ENCODE data around the gene ZDHHC14. TPM values are rescaled to one million over a fixed set of nuclear protein-coding genes. Genes with fewer than 3 reads are reported as not detected.

Gene ZDHHC14
- total RNA-seq, 4 donors from 2014 or later: 11.4 to 20.8 (median 15.6) TPM

DNA sequence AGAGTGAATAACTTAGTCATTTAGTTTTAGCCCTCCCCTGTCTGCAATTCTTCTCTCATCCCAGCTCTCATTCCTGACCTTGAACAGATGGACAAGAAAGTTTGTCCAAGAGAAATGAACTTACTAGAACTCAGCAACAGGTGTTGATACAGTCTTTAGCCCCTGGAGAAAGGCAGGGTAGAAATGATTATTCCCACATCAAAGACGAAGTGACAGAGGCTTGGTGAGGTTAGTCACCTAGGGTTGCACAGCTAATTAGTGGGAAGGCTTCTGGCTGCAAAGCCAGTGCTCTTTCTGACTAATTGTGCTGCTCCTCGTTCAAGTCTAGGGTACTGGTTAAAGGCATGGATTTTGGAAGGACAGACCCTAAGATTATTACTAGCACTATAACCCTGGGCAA is 4.5 kb downstream of the ZDHHC14 start:
- H3K9me3 ChIP-seq: peaks cover 0 to 13% (median 3%) of the 10 kb centered on the region in 4 donors
- WGBS, 2 donors: 65 to 72% methylated on average over 2 of the region's 2 CpGs
- DNase-seq (ENCODE audit: low spot score in 2 of 2): no peak
- H3K4me3 ChIP-seq: no peak overlapping the region
- H3K36me3 ChIP-seq: no peaks in the 10 kb centered on the region
- peaks cover 0 to 23% (median 11%) of the 10 kb centered on the region in 4 donors for H3K4me1 ChIP-seq
- no peak for TF ChIP-seq EP300 (IDR thresholded peaks at IDR 0.05)
- TF ChIP-seq, protein P1, sequence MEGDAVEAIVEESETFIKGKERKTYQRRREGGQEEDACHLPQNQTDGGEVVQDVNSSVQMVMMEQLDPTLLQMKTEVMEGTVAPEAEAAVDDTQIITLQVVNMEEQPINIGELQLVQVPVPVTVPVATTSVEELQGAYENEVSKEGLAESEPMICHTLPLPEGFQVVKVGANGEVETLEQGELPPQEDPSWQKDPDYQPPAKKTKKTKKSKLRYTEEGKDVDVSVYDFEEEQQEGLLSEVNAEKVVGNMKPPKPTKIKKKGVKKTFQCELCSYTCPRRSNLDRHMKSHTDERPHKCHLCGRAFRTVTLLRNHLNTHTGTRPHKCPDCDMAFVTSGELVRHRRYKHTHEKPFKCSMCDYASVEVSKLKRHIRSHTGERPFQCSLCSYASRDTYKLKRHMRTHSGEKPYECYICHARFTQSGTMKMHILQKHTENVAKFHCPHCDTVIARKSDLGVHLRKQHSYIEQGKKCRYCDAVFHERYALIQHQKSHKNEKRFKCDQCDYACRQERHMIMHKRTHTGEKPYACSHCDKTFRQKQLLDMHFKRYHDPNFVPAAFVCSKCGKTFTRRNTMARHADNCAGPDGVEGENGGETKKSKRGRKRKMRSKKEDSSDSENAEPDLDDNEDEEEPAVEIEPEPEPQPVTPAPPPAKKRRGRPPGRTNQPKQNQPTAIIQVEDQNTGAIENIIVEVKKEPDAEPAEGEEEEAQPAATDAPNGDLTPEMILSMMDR (IDR thresholded peaks at IDR 0.05): no peak
- TF ChIP-seq POLR2A (IDR thresholded peaks at IDR 0.05): no peak
- no peaks in the 10 kb centered on the region for H3K27me3 ChIP-seq
- H3K27ac ChIP-seq: no peak overlapping the region

DNA sequence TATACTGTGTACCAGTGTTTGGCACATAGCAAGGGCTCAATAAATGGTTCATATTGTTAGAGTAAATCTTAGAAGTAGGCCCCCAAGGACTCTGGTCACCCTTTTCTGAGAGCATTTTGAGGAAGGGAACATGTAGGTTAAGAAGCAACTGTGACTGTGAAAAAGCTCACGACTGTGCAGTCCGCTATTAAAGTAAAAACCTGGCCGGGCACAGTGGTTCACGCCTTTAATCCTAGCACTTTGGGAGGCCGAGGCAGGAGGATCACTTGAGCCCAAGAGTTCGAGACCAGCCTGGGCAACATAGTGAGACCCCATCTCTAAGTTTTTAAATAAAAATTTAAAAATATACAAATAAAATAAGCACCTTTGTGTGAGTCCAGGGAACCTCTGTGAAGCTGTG is 5.0 kb downstream of the ZDHHC14 start:
- no peak for DNase-seq (ENCODE audit: low spot score in 2 of 2)
- TF ChIP-seq EP300 (IDR thresholded peaks at IDR 0.05) (no peak), POLR2A (IDR thresholded peaks at IDR 0.05) (no peak)
- TF ChIP-seq, protein P1 (IDR thresholded peaks at IDR 0.05): no peak
- Histone ChIP-seq H3K4me3 (no peak overlapping the region), H3K4me1 (peaks cover 0 to 23% (median 11%) of the 10 kb centered on the region in 4 donors), H3K36me3 (no peaks in the 10 kb centered on the region), H3K9me3 (peaks cover 0 to 18% (median 6%) of the 10 kb centered on the region in 4 donors), H3K27me3 (no peaks in the 10 kb centered on the region), H3K27ac (no peak overlapping the region)
- 94 to 95% methylated on average over 6 of the region's 6 CpGs for WGBS, 2 donors

DNA sequence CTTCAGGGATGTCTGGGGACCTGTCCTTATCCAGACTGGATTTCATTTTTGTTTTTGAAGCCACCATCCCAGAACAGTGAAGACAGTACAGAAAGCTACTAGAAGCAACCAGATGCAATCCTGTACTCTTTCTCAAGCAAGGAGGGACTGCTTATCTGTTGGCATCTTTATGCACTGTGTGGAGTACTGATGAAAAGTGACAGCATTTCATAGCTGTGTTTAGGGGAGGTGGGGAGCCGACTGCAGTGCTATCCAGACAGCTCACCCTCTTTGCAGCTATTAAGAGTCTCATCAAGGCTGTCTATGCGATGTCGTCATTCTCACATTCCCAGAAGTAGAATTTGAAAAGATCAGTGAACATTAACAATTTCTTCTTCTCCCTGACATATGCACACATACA is 5.5 kb downstream of the ZDHHC14 start:
- H3K4me1 ChIP-seq: peaks cover 0 to 23% (median 11%) of the 10 kb centered on the region in 4 donors
- no peak overlapping the region for H3K4me3 ChIP-seq
- TF ChIP-seq, protein P1 (IDR thresholded peaks at IDR 0.05): no peak
- TF ChIP-seq POLR2A (IDR thresholded peaks at IDR 0.05) (no peak), EP300 (IDR thresholded peaks at IDR 0.05) (no peak)
- H3K27me3 ChIP-seq: no peaks in the 10 kb centered on the region
- no peak overlapping the region for H3K27ac ChIP-seq
- 80 to 83% methylated on average over 3 of the region's 3 CpGs for WGBS, 2 donors
- peaks cover 0 to 22% (median 8%) of the 10 kb centered on the region in 4 donors for H3K9me3 ChIP-seq
- H3K36me3 ChIP-seq: no peaks in the 10 kb centered on the region
- DNase-seq (ENCODE audit: low spot score in 2 of 2): no peak

DNA sequence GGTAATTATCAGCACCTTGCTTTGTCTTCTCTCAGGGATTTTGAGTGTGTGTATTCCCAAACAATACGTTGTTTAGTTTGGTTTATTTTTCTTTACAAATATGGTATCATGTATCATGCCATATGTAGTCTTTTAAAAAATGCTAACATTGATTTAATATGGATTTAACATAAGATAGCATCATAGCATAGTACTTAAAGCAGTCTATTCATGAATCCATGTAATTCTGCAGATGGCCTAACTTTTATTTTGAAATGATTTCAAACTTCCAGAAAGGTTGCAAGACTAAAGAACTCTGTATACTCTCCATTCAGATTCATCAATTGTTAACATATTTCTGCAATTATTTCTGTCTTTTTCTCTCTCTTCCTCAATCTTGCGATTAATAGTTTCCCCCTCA is 7.9 kb downstream of the ZDHHC14 start:
- Histone ChIP-seq H3K36me3 (no peaks in the 10 kb centered on the region), H3K4me1 (peaks cover 0 to 14% (median 6%) of the 10 kb centered on the region in 4 donors), H3K4me3 (no peak overlapping the region), H3K27me3 (no peaks in the 10 kb centered on the region), H3K27ac (no peak overlapping the region), H3K9me3 (peaks cover 0 to 24% (median 8%) of the 10 kb centered on the region in 4 donors)
- TF ChIP-seq EP300 (IDR thresholded peaks at IDR 0.05): no peak
- no peak for TF ChIP-seq POLR2A (IDR thresholded peaks at IDR 0.05)
- no peak for DNase-seq (ENCODE audit: low spot score in 2 of 2)
- 88% methylated on average over 2 of the region's 2 CpGs for WGBS, 2 donors

DNA sequence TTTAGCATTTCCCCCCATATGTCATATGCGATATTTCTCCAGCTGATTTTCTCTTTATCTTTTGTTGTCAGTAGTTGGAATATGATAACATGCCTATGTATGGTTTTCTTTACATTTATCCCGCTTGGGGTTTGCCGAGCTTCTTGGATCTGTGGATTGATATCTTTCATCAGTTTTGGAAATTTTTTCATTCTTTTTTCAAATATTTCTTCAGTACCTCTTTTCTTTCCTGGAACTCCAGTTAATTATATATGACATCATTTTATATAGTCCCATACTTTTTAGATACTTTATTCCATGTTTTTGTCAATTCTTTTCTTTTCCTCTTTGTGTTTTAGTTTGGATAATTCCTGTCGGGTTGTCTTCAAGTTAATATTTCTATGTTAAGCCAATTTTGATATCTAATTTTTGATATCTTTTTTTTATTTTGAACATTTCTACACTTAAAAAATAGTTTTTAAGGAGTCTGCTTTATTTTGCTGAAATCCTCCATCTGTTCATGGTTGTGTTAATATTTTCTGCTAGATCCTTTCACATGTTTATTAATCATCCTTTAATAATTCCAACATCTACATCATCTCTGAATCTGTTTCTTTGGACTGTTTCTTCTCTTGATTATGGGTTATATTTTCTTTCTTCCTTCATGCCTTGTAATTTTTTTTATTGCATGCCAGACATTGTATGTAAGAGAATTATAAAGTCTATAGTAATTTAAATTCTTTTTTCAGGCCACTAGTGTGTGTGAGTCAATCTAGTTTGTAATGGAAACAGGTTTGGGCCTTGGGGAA is 9.5 kb downstream of the ZDHHC14 start:
- Histone ChIP-seq H3K4me3 (no peak overlapping the region), H3K36me3 (no peaks in the 10 kb centered on the region), H3K4me1 (peaks cover 0 to 10% (median 3%) of the 10 kb centered on the region in 4 donors), H3K27me3 (no peaks in the 10 kb centered on the region), H3K27ac (no peak overlapping the region), H3K9me3 (peaks cover 0 to 24% (median 8%) of the 10 kb centered on the region in 4 donors)
- no peak for DNase-seq (ENCODE audit: low spot score in 2 of 2)
- WGBS, 2 donors: 96 to 98% methylated on average over 4 of the region's 4 CpGs
- TF ChIP-seq POLR2A (IDR thresholded peaks at IDR 0.05) (no peak), EP300 (IDR thresholded peaks at IDR 0.05) (no peak)
- TF ChIP-seq, protein P1 (IDR thresholded peaks at IDR 0.05): no peak
